HEK293 (cell line): ENCODE results near the gene PDLIM5.

Experiments
- CTCF ChIA-PET: fragments of 350-600 bp; formaldehyde crosslinking; extraction: SDS; loops from one replicate; lab custom pipeline; 2021; ENCODE audit warnings: antibody characterized with exemption; lab: Yijun Ruan, JAX
- POLR2A ChIA-PET: fragments of 300-600 bp; formaldehyde crosslinking; extraction: SDS; loops from one replicate; lab custom pipeline; 2020; ENCODE audit warnings: antibody characterized with exemption, inconsistent platforms; lab: Yijun Ruan, JAX
- H3K27ac ChIP-seq: fragments of 200-500 bp; sonication (Bioruptor generic); 2 replicates; pipeline ENCODE4 v1.5.1; 2014; ENCODE audit warnings: low read depth, low read length, control low read depth, inconsistent platforms; ENCODE audit errors: extremely low read depth
- H3K36me3 ChIP-seq, 2 experiments: fragments of 200-500 bp in 1 of 2; sonication (Bioruptor generic) in 1 of 2; 1 replicate in 1 of 2; 2 replicates in 1 of 2; pipeline ENCODE4 v1.5.1; 2014 to 2017; ENCODE audit warnings: inconsistent platforms in 2 of 2, low read length in 2 of 2; ENCODE audit not compliant: control insufficient read depth in 2 of 2, insufficient read depth in 1 of 2
- H3K4me1 ChIP-seq: fragments of 200-500 bp; sonication (Bioruptor generic); 2 replicates; pipeline ENCODE4 v1.5.1; 2014; ENCODE audit warnings: mild to moderate bottlenecking, low read length, inconsistent platforms; ENCODE audit not compliant: control insufficient read depth, insufficient read depth
- H3K4me3 ChIP-seq: 2 replicates; pipeline ENCODE4 v1.5.1; 2011; ENCODE audit warnings: low read depth, mild to moderate bottlenecking, control low read depth, low read length, moderate library complexity
- H3K9me3 ChIP-seq: fragments of 200-500 bp; sonication (Bioruptor generic); 2 replicates; pipeline ENCODE4 v1.5.1; 2014; ENCODE audit warnings: low read depth, low read length, inconsistent platforms; ENCODE audit not compliant: control insufficient read depth, insufficient read depth
- BCL11B ChIP-seq: fragments of 450-650 bp; formaldehyde crosslinking; IDR thresholded peaks from 2 replicates; pipeline ENCODE4 v1.5.1; 2016; ENCODE audit warnings: low read depth, missing biosample characterization, missing genetic modification characterization
- FEZF1 ChIP-seq: fragments of 450-650 bp; formaldehyde crosslinking; IDR thresholded peaks from 2 replicates; pipeline ENCODE4 v1.5.1; 2016; ENCODE audit warnings: missing biosample characterization, missing genetic modification characterization
- GLIS2 ChIP-seq: fragments of 450-650 bp; formaldehyde crosslinking; IDR thresholded peaks from 2 replicates; pipeline ENCODE4 v1.5.1; 2016; ENCODE audit warnings: missing biosample characterization, missing genetic modification characterization
- MZF1 ChIP-seq: fragments of 450-650 bp; formaldehyde crosslinking; IDR thresholded peaks from 2 replicates; pipeline ENCODE4 v1.5.1; 2017; ENCODE audit warnings: missing biosample characterization, missing genetic modification characterization, borderline replicate concordance
- SP7 ChIP-seq: fragments of 450-650 bp; formaldehyde crosslinking; IDR thresholded peaks from 2 replicates; pipeline ENCODE4 v1.5.1; 2016; ENCODE audit warnings: missing biosample characterization, missing genetic modification characterization
- YY1 ChIP-seq: fragments of 450-650 bp; formaldehyde crosslinking; IDR thresholded peaks from 2 replicates; pipeline ENCODE4 v1.5.1; 2018; ENCODE audit warnings: missing biosample characterization, missing genetic modification characterization
- ZBTB1 ChIP-seq: fragments of 450-650 bp; formaldehyde crosslinking; IDR thresholded peaks from 2 replicates; pipeline ENCODE4 v1.5.1; 2016; ENCODE audit warnings: missing biosample characterization, missing genetic modification characterization
- ZBTB20 ChIP-seq: fragments of 450-650 bp; formaldehyde crosslinking; IDR thresholded peaks from 2 replicates; pipeline ENCODE4 v1.5.1; 2016; ENCODE audit warnings: missing biosample characterization, missing genetic modification characterization
- ZBTB48 ChIP-seq: fragments of 450-650 bp; formaldehyde crosslinking; IDR thresholded peaks from 2 replicates; pipeline ENCODE4 v1.5.1; 2016; ENCODE audit warnings: missing biosample characterization, missing genetic modification characterization
- ZNF112 ChIP-seq: fragments of 450-650 bp; formaldehyde crosslinking; IDR thresholded peaks from 2 replicates; pipeline ENCODE4 v1.5.0; 2017; ENCODE audit warnings: missing biosample characterization, missing genetic modification characterization
- ZNF2 ChIP-seq: fragments of 450-650 bp; formaldehyde crosslinking; IDR thresholded peaks from 2 replicates; pipeline ENCODE4 v1.5.1; 2016; ENCODE audit warnings: missing biosample characterization, missing genetic modification characterization
- ZNF311 ChIP-seq: fragments of 450-650 bp; formaldehyde crosslinking; IDR thresholded peaks from 2 replicates; pipeline ENCODE4 v1.5.1; 2017; ENCODE audit warnings: missing biosample characterization, missing genetic modification characterization, borderline replicate concordance
- ZNF423 ChIP-seq: fragments of 450-650 bp; formaldehyde crosslinking; IDR thresholded peaks from 2 replicates; pipeline ENCODE4 v1.5.1; 2016; ENCODE audit warnings: missing biosample characterization, missing genetic modification characterization
- ZNF433 ChIP-seq: fragments of 450-650 bp; formaldehyde crosslinking; IDR thresholded peaks from 2 replicates; pipeline ENCODE4 v1.5.1; 2016; ENCODE audit warnings: missing biosample characterization, missing genetic modification characterization, low read depth
- ZNF514 ChIP-seq: fragments of 450-650 bp; formaldehyde crosslinking; IDR thresholded peaks from 2 replicates; pipeline ENCODE4 v1.5.1; 2016; ENCODE audit warnings: missing biosample characterization, missing genetic modification characterization
- ZNF549 ChIP-seq: fragments of 450-650 bp; IDR thresholded peaks from 2 replicates; pipeline ENCODE4 v1.5.1; 2018; ENCODE audit warnings: missing biosample characterization, missing genetic modification characterization, mild to moderate bottlenecking, inconsistent platforms, moderate library complexity
- ZNF560 ChIP-seq: fragments of 450-650 bp; formaldehyde crosslinking; IDR thresholded peaks from 2 replicates; pipeline ENCODE4 v1.5.1; 2017; ENCODE audit warnings: missing biosample characterization, missing genetic modification characterization, borderline replicate concordance
- ZNF654 ChIP-seq: fragments of 450-650 bp; formaldehyde crosslinking; IDR thresholded peaks from 2 replicates; pipeline ENCODE4 v1.5.1; 2016; ENCODE audit warnings: low read depth, missing biosample characterization, missing genetic modification characterization
- ZNF658 ChIP-seq: fragments of 450-650 bp; formaldehyde crosslinking; IDR thresholded peaks from 2 replicates; pipeline ENCODE4; 2016; ENCODE audit warnings: missing biosample characterization, missing genetic modification characterization
- ZNF776 ChIP-seq: fragments of 450-650 bp; formaldehyde crosslinking; IDR thresholded peaks from 2 replicates; pipeline ENCODE4 v1.5.0; 2017; ENCODE audit warnings: missing biosample characterization, missing genetic modification characterization, borderline replicate concordance
- TF ChIP-seq, protein P1 (sequence below): fragments of 450-650 bp; formaldehyde crosslinking; conservative IDR thresholded peaks from 2 replicates; pipeline ENCODE4 v1.5.1; 2016; ENCODE audit warnings: low read depth, missing biosample characterization, missing genetic modification characterization
- TF ChIP-seq, protein P2 (sequence below): fragments of 450-650 bp; formaldehyde crosslinking; IDR thresholded peaks from 2 replicates; pipeline ENCODE4 v1.5.1; 2016; ENCODE audit warnings: missing biosample characterization, missing genetic modification characterization
- TF ChIP-seq, protein P3 (sequence below): fragments of 450-650 bp; formaldehyde crosslinking; IDR thresholded peaks from 2 replicates; pipeline ENCODE4 v1.5.1; 2016; ENCODE audit warnings: missing biosample characterization, missing genetic modification characterization

PDLIM5 gene

DNA sequence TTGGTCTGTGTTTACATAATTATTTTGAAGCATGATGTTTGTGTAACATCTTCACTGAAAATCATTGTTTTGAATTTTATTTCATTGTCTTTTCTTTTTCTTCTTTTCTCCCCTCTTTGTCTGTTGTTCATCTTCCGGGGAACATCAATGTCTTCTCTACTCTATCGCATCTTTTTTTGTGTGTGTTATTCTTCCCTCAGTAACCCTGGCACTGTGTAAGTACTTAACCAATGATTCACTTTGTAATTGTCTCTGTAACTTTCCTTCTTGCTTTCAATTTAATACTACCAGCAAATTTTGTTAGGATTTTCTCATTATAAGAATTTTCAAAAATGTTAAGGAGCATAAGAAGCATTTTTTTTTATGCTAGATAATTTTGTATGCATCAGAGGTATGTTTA, 130.8 kb downstream of the PDLIM5 start:
- H3K27ac ChIP-seq, result no peak overlapping the region
- CTCF ChIA-PET, result interaction anchor here (0.5 kb wide), 1 partner anchor 567 kb away, joined by 3 read pairs; no protein-coding TSS in a partner anchor
- TF ChIP-seq ZBTB48 (tag by site-specific recombination), result no peak
- TF ChIP-seq ZBTB20, result peak; percentile 89
- POLR2A ChIA-PET, result no interaction called here
- no peak overlapping the region for H3K4me3 ChIP-seq
- no peaks in the 10 kb centered on the region for H3K4me1 ChIP-seq
- H3K9me3 ChIP-seq, result no peaks in the 10 kb centered on the region
- H3K36me3 ChIP-seq, result peaks cover 4 to 8% of the 10 kb centered on the region in 2 experiments; a peak in 2 of 3 replicates

DNA sequence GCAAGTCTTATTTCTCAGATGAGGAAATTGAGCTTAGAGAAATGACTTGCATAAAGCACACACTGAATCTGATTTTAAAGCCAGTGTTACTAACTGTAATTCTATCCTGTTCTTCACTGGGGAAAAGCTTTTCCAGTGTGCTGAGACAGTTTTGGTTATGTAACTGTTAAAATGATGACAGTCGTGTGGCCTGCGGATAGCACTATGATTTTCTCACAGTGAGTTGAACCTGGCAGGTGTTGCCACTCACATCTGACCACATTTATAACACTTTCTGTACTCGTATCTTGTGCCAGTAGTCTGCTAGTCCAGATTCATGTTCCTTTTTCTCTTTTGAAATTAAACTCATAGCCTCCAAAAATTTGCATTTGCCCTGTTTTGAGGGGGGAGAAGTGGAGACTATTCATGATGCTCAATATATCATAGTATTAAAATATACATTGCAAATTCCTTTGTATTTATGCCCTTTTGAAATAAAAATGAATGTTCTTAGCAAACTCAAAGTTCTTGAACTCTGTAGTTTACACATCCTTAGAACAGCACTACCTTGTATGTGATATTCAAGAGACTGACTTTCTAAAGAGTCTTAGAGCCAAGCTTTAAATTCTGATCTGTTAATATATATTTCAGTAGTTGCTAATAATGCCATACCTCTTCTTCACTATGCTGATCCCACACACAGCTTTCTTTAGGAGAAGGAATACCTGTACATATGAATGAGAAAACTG, 132.3 kb downstream of the PDLIM5 start:
- TF ChIP-seq ZNF311, result no peak
- TF ChIP-seq ZNF658, result no peak
- TF ChIP-seq ZNF654 (tag by site-specific recombination), result no peak
- no peak for TF ChIP-seq MZF1 (tag by site-specific recombination)
- TF ChIP-seq, protein P1, sequence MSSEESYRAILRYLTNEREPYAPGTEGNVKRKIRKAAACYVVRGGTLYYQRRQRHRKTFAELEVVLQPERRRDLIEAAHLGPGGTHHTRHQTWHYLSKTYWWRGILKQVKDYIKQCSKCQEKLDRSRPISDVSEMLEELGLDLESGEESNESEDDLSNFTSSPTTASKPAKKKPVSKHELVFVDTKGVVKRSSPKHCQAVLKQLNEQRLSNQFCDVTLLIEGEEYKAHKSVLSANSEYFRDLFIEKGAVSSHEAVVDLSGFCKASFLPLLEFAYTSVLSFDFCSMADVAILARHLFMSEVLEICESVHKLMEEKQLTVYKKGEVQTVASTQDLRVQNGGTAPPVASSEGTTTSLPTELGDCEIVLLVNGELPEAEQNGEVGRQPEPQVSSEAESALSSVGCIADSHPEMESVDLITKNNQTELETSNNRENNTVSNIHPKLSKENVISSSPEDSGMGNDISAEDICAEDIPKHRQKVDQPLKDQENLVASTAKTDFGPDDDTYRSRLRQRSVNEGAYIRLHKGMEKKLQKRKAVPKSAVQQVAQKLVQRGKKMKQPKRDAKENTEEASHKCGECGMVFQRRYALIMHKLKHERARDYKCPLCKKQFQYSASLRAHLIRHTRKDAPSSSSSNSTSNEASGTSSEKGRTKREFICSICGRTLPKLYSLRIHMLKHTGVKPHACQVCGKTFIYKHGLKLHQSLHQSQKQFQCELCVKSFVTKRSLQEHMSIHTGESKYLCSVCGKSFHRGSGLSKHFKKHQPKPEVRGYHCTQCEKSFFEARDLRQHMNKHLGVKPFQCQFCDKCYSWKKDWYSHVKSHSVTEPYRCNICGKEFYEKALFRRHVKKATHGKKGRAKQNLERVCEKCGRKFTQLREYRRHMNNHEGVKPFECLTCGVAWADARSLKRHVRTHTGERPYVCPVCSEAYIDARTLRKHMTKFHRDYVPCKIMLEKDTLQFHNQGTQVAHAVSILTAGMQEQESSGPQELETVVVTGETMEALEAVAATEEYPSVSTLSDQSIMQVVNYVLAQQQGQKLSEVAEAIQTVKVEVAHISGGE (tag by site-specific recombination), result no peak
- TF ChIP-seq ZNF433 (tag by site-specific recombination), result no peak
- TF ChIP-seq ZNF776 (tag by site-specific recombination), result no peak
- no peak for TF ChIP-seq SP7 (tag by site-specific recombination)
- TF ChIP-seq ZNF2 (tag by site-specific recombination), result no peak
- no peak for TF ChIP-seq ZNF560 (tag by site-specific recombination)
- no peak for TF ChIP-seq ZNF549 (tag by site-specific recombination)
- no peak for TF ChIP-seq ZNF423 (tag by site-specific recombination)
- TF ChIP-seq BCL11B (tag by site-specific recombination), result no peak
- TF ChIP-seq GLIS2 (tag by site-specific recombination), result no peak
- no peak overlapping the region for H3K27ac ChIP-seq
- no peak overlapping the region for H3K4me3 ChIP-seq
- no peaks in the 10 kb centered on the region for H3K9me3 ChIP-seq
- no peaks in the 10 kb centered on the region for H3K4me1 ChIP-seq
- POLR2A ChIA-PET, result no interaction called here
- CTCF ChIA-PET, result interaction anchor here (1.5 kb wide), 1 partner anchor 177 kb away, joined by 13 read pairs; no protein-coding TSS in a partner anchor
- H3K36me3 ChIP-seq, result peaks cover 4 to 8% of the 10 kb centered on the region in 2 experiments; a peak in 2 of 3 replicates

DNA sequence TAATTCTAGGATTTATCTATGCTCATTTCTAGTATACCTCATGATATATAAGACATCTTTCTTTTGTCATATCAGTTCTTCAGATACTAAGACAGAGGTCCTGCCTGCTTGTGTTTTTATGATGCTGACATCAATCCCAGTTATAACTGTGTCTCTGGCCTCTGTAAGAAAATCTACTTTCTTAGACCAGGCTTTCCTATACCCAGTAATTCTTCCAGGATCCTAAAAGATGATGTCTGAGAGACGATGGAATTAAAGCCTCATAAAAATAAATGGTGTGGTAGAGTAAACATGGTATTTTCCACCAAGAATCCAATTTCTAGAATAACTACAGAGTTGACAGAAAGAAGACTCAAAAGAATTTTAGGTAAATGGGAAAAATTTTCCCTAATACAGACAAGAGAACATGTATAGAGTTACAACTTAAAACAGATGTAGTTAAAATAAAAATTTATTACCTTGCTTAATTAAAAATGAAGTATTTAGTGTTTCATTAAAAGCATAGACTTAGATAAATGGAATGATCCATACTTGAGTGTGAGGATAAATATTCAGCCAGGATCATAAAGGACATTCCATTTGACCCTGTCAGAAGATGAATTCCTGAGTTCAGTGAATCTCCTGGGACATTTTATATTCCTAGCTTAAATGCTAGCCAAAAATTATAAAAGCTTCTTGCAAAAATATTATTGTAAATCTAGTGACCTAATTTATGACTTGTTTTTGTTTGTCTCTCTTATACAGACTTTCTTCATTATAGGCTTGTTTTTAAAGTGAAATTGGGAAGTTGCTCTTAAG, 137.4 kb downstream of the PDLIM5 start:
- peaks cover 4 to 14% of the 10 kb centered on the region in 2 experiments; a peak in 2 of 3 replicates for H3K36me3 ChIP-seq
- no peaks in the 10 kb centered on the region for H3K9me3 ChIP-seq
- H3K4me3 ChIP-seq, result no peak overlapping the region
- ChIA-PET CTCF (interaction anchor here (0.7 kb wide), 1 partner anchor 109 kb away, joined by 3 read pairs; no protein-coding TSS in a partner anchor), POLR2A (no interaction called here)
- H3K4me1 ChIP-seq, result no peaks in the 10 kb centered on the region
- no peak overlapping the region for H3K27ac ChIP-seq
- TF ChIP-seq ZBTB1 (tag by site-specific recombination) (no peak), ZNF776 (tag by site-specific recombination) (no peak), ZNF112 (no peak), FEZF1 (tag by site-specific recombination) (no peak), ZBTB20 (no peak), ZNF514 (tag by site-specific recombination) (no peak), YY1 (tag by site-specific recombination) (no peak)
- TF ChIP-seq, protein P2, sequence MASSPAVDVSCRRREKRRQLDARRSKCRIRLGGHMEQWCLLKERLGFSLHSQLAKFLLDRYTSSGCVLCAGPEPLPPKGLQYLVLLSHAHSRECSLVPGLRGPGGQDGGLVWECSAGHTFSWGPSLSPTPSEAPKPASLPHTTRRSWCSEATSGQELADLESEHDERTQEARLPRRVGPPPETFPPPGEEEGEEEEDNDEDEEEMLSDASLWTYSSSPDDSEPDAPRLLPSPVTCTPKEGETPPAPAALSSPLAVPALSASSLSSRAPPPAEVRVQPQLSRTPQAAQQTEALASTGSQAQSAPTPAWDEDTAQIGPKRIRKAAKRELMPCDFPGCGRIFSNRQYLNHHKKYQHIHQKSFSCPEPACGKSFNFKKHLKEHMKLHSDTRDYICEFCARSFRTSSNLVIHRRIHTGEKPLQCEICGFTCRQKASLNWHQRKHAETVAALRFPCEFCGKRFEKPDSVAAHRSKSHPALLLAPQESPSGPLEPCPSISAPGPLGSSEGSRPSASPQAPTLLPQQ (tag by site-specific recombination), result no peak
- TF ChIP-seq, protein P3, sequence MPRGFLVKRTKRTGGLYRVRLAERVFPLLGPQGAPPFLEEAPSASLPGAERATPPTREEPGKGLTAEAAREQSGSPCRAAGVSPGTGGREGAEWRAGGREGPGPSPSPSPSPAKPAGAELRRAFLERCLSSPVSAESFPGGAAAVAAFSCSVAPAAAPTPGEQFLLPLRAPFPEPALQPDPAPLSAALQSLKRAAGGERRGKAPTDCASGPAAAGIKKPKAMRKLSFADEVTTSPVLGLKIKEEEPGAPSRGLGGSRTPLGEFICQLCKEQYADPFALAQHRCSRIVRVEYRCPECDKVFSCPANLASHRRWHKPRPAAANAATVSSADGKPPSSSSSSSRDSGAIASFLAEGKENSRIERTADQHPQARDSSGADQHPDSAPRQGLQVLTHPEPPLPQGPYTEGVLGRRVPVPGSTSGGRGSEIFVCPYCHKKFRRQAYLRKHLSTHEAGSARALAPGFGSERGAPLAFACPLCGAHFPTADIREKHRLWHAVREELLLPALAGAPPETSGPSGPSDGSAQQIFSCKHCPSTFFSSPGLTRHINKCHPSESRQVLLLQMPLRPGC (tag by site-specific recombination), result no peak
